ENCODE data around the gene MINDY4. TPM values are rescaled to one million over a fixed set of nuclear protein-coding genes. Genes with fewer than 3 reads are reported as not detected.

MINDY4 gene
- polyA plus RNA-seq, 3 donors, result 0.15 to 0.17 TPM; not detected in 1

- no peaks in the 10 kb centered on the region for H3K4me1 ChIP-seq (ENCODE audit: control insufficient read depth in 1 of 2, insufficient read depth in 2 of 2, low read length in 2 of 2)
- Mint-ChIP-seq H3K27ac (no peak overlapping the region), H3K4me1 (no peaks in the 10 kb centered on the region), H3K27me3 (ENCODE audit: low read depth in 3 of 3) (peaks cover 9 to 11% (median 11%) of the 10 kb centered on the region in 3 donors), H3K36me3 (no peaks in the 10 kb centered on the region), H3K9me3 (peaks cover 1 to 13% (median 8%) of the 10 kb centered on the region in 7 donors), H3K4me3 (no peak overlapping the region)
- no peaks in the 10 kb centered on the region for H3K79me2 ChIP-seq (ENCODE audit: insufficient read depth, low read length)
- H3K36me3 ChIP-seq (replicated peaks in 1 of 2; ENCODE audit: control insufficient read depth in 1 of 2, insufficient read depth in 2 of 2, low read length in 2 of 2), result no peaks in the 10 kb centered on the region
- H2AFZ ChIP-seq (ENCODE audit: insufficient read depth, low read depth, low read length, poor library complexity, severe bottlenecking), result no peak overlapping the region
- intact Hi-C loops (cut with micrococcal nuclease), result no loop called here
- H3K4me3 ChIP-seq (replicated peaks in 1 of 3; ENCODE audit: low read depth in 2 of 3, low read length in 3 of 3), result no peak overlapping the region
- H3K27me3 ChIP-seq (ENCODE audit: control insufficient read depth in 2 of 2, insufficient read depth in 2 of 2, low read length in 2 of 2), result no peaks in the 10 kb centered on the region
- no peak for TF ChIP-seq CTCF (IDR thresholded peaks at IDR 0.05)
- no CpG with 5 or more reads among the region's 3 CpGs for WGBS (ENCODE audit: insufficient coverage)
- H3K27ac ChIP-seq (ENCODE audit: low read depth in 1 of 2, low read length in 2 of 2), result no peak overlapping the region
- H4K20me1 ChIP-seq (ENCODE audit: insufficient read depth, low read length), result no peaks in the 10 kb centered on the region
- no peak for DNase-seq
- H3K9me3 ChIP-seq (replicated peaks in 1 of 2; ENCODE audit: control insufficient read depth in 1 of 2, insufficient read depth in 1 of 2, low read length in 2 of 2), result no peaks in the 10 kb centered on the region
- no peak overlapping the region for H3K4me2 ChIP-seq (replicated peaks; ENCODE audit: extremely low read depth, low read length, poor library complexity, severe bottlenecking)
- H3K9ac ChIP-seq (ENCODE audit: insufficient read depth, low read length, poor library complexity, severe bottlenecking), result no peak overlapping the region
Observed at GRCh38 chr7:30760514-30761213, 10.6 kb upstream of the MINDY4 start.

- Histone ChIP-seq H3K9me3 (replicated peaks in 1 of 2; ENCODE audit: control insufficient read depth in 1 of 2, insufficient read depth in 1 of 2, low read length in 2 of 2) (no peaks in the 10 kb centered on the region), H3K4me1 (ENCODE audit: control insufficient read depth in 1 of 2, insufficient read depth in 2 of 2, low read length in 2 of 2) (no peaks in the 10 kb centered on the region), H3K79me2 (ENCODE audit: insufficient read depth, low read length) (no peaks in the 10 kb centered on the region), H4K20me1 (ENCODE audit: insufficient read depth, low read length) (no peaks in the 10 kb centered on the region), H3K27me3 (ENCODE audit: control insufficient read depth in 2 of 2, insufficient read depth in 2 of 2, low read length in 2 of 2) (no peaks in the 10 kb centered on the region), H2AFZ (ENCODE audit: insufficient read depth, low read depth, low read length, poor library complexity, severe bottlenecking) (no peak overlapping the region), H3K9ac (ENCODE audit: insufficient read depth, low read length, poor library complexity, severe bottlenecking) (no peak overlapping the region), H3K4me2 (replicated peaks; ENCODE audit: extremely low read depth, low read length, poor library complexity, severe bottlenecking) (no peak overlapping the region), H3K4me3 (replicated peaks in 1 of 3; ENCODE audit: low read depth in 2 of 3, low read length in 3 of 3) (no peak overlapping the region), H3K36me3 (replicated peaks in 1 of 2; ENCODE audit: control insufficient read depth in 1 of 2, insufficient read depth in 2 of 2, low read length in 2 of 2) (no peaks in the 10 kb centered on the region), H3K27ac (ENCODE audit: low read depth in 1 of 2, low read length in 2 of 2) (no peak overlapping the region)
- Mint-ChIP-seq H3K4me3 (no peak overlapping the region), H3K27ac (no peak overlapping the region), H3K27me3 (ENCODE audit: low read depth in 3 of 3) (peaks cover 9 to 13% (median 11%) of the 10 kb centered on the region in 3 donors), H3K36me3 (no peaks in the 10 kb centered on the region), H3K4me1 (no peaks in the 10 kb centered on the region), H3K9me3 (peaks cover 1 to 13% (median 6%) of the 10 kb centered on the region in 7 donors)
- TF ChIP-seq CTCF (IDR thresholded peaks at IDR 0.05), result no peak
- WGBS (ENCODE audit: insufficient coverage), result 90% methylated on average over 3 of the region's 13 CpGs
- no peak for DNase-seq
- intact Hi-C loops (cut with micrococcal nuclease), result no loop called here
Observed at GRCh38 chr7:30761214-30762156, 9.7 kb upstream of the MINDY4 start.
